ENCODE measurements around the gene ADAMTSL1.

The ADAMTSL1 gene

DNA sequence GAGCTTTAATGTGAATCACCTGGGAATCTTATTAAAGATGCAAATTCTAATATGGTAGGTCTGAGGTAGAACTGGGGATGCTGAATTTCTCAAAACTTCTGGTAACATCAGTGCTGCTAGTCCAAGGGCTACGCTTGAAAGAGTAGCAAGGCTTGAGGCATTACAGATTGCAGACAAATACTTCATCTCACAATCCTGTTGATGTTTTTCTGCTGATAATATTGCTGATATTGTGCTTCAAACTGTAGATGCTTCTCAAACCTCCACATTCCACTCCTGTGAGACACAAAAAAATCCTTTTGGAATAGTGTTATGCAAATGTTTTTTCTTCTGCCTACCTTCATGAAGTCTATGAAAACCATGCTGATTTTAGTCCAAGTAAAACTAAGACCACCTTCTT is 419.5 kb downstream of the ADAMTSL1 start:
- CTCF ChIA-PET = no interaction called here
- TF ChIP-seq CTBP1 (IDR thresholded peaks at IDR 0.05; ENCODE audit: borderline replicate concordance) = no peak
- TF ChIP-seq SUZ12 (IDR thresholded peaks at IDR 0.05) = no peak
- no peak for TF ChIP-seq LEF1 (IDR thresholded peaks at IDR 0.05; ENCODE audit: borderline replicate concordance)
- TF ChIP-seq FOXK2 (IDR thresholded peaks at IDR 0.05) = no peak
- TF ChIP-seq FOXM1 (IDR thresholded peaks at IDR 0.05; ENCODE audit: borderline replicate concordance) = no peak
- POLR2A ChIA-PET = no interaction called here
- DNase-seq (ENCODE audit: extremely low spot score) = no peak

DNA sequence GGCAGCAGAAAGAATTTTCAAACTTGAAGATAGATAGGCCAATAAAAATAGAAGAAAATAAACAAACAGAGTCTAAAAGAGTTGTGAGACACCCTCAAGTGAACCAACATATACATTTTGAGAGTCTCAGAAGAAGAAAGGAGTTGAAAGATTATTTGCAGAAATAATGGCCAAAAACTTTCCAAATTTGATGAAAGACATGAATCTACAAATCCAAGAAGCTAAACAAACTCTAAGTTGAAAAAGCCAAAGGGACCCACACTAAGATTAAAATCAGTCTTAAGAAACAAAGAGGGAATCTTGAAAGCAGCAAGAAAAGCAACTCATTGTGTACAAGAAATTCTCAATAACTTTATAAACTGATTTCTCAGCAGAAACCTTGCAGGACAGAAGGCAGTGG is 422.1 kb downstream of the ADAMTSL1 start:
- ChIA-PET CTCF (no interaction called here), POLR2A (no interaction called here)
- no peak for TF ChIP-seq ZNF384 (IDR thresholded peaks at IDR 0.05)
- TF ChIP-seq ELF4 (IDR thresholded peaks at IDR 0.05) = no peak
- TF ChIP-seq BHLHE40 (IDR thresholded peaks at IDR 0.05; ENCODE audit: borderline replicate concordance) = no peak
- no peak for TF ChIP-seq CTBP1 (IDR thresholded peaks at IDR 0.05; ENCODE audit: borderline replicate concordance)
- TF ChIP-seq HDGF (IDR thresholded peaks at IDR 0.05; ENCODE audit: borderline replicate concordance) = no peak
- no peak for TF ChIP-seq FOXK2 (IDR thresholded peaks at IDR 0.05)
- TF ChIP-seq FOXA1 (IDR thresholded peaks at IDR 0.05) = no peak
- no peak for TF ChIP-seq SP1 (IDR thresholded peaks at IDR 0.05)
- TF ChIP-seq TARDBP (IDR thresholded peaks at IDR 0.05) = no peak
- DNase-seq (ENCODE audit: extremely low spot score) = no peak

GRCh38 chr9:18896531-18897179 is 422.7 kb downstream of the ADAMTSL1 start:
- ChIA-PET CTCF (no interaction called here), POLR2A (no interaction called here)
- DNase-seq (ENCODE audit: extremely low spot score) = no peak
- TF ChIP-seq FOXM1 (IDR thresholded peaks at IDR 0.05; ENCODE audit: borderline replicate concordance) (no peak), ELF4 (IDR thresholded peaks at IDR 0.05) (no peak), HDGF (IDR thresholded peaks at IDR 0.05; ENCODE audit: borderline replicate concordance) (no peak), TARDBP (IDR thresholded peaks at IDR 0.05) (no peak), L3MBTL2 (conservative IDR thresholded peaks at IDR 0.05) (no peak), LEF1 (IDR thresholded peaks at IDR 0.05; ENCODE audit: borderline replicate concordance) (no peak), SUZ12 (IDR thresholded peaks at IDR 0.05) (no peak), CTBP1 (IDR thresholded peaks at IDR 0.05; ENCODE audit: borderline replicate concordance) (no peak), ZNF384 (IDR thresholded peaks at IDR 0.05) (no peak), FOXK2 (IDR thresholded peaks at IDR 0.05) (no peak), NFRKB (IDR thresholded peaks at IDR 0.05) (no peak), BHLHE40 (IDR thresholded peaks at IDR 0.05; ENCODE audit: borderline replicate concordance) (no peak)

GRCh38 chr9:18903450-18903849 is 429.5 kb downstream of the ADAMTSL1 start:
- CTCF ChIA-PET = no interaction called here

GRCh38 chr9:18905028-18905882 is 431.3 kb downstream of the ADAMTSL1 start:
- CTCF ChIA-PET = no interaction called here
- no peak for TF ChIP-seq FOXK2 (IDR thresholded peaks at IDR 0.05)
- TF ChIP-seq ARNT (IDR thresholded peaks at IDR 0.05) = no peak
- no peak for TF ChIP-seq SP1 (IDR thresholded peaks at IDR 0.05)
- TF ChIP-seq BHLHE40 (IDR thresholded peaks at IDR 0.05; ENCODE audit: borderline replicate concordance) = no peak
- no peak for TF ChIP-seq HDGF (IDR thresholded peaks at IDR 0.05; ENCODE audit: borderline replicate concordance)
- no peak for TF ChIP-seq NFRKB (IDR thresholded peaks at IDR 0.05)
- TF ChIP-seq ELF4 (IDR thresholded peaks at IDR 0.05) = no peak
- TF ChIP-seq FOXM1 (IDR thresholded peaks at IDR 0.05; ENCODE audit: borderline replicate concordance) = no peak
- no peak for TF ChIP-seq ZNF384 (IDR thresholded peaks at IDR 0.05)
- DNase-seq (ENCODE audit: extremely low spot score) = no peak
- POLR2A ChIA-PET = no interaction called here

More at GRCh38 chr9:18903450-18903849, 429.5 kb downstream of the ADAMTSL1 start:
- no peak for DNase-seq (ENCODE audit: extremely low spot score)
- POLR2A ChIA-PET = no interaction called here
- no peak for TF ChIP-seq PKNOX1 (IDR thresholded peaks at IDR 0.05)
- TF ChIP-seq SUZ12 (IDR thresholded peaks at IDR 0.05) = no peak
- TF ChIP-seq FOXM1 (IDR thresholded peaks at IDR 0.05; ENCODE audit: borderline replicate concordance) = no peak
- no peak for TF ChIP-seq ARNT (IDR thresholded peaks at IDR 0.05)

DNA sequence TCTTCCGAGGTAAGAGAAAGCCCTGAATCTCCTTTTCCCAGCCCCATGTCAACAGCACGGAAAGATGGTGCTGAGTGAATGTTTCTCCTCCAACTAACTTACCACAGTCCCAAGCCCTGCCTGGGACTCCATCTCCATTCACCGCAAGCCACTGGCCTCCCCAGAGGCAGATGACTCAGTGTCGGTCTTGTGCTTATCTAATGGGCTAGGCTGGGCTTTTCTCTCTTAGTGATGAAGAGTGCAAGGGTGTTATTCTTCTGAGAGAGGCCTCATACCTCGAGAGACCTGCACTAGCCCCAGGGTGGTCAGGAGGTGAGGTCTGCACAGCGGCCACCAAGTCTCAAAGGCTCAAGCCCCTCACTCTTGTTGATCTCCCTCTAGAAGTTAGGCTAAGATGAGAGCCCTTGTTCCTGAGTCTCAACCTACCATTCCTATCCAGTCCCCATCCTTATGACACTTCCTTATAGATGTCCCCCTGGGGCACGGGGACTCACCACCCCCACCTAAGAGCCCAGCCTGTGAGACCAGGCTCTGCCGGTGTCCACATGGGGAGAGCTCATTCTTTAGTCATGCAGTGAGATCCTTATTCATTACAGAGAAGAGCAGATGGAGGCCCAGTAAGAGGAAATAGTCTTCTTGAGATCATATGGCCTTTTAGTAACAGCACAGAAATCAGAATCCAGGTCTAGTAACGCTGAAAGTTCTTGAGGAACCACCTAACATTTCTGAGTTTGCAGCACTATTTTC is 432.1 kb downstream of the ADAMTSL1 start:
- CTCF ChIA-PET = no interaction called here

More for the DNA sequence above, 432.1 kb downstream of the ADAMTSL1 start:
- no peak for DNase-seq (ENCODE audit: extremely low spot score)
- POLR2A ChIA-PET = no interaction called here
- TF ChIP-seq ARNT (IDR thresholded peaks at IDR 0.05) (no peak), ZNF384 (IDR thresholded peaks at IDR 0.05) (no peak), FOXM1 (IDR thresholded peaks at IDR 0.05; ENCODE audit: borderline replicate concordance) (no peak), HDGF (IDR thresholded peaks at IDR 0.05; ENCODE audit: borderline replicate concordance) (no peak), NFRKB (IDR thresholded peaks at IDR 0.05) (no peak), TARDBP (IDR thresholded peaks at IDR 0.05) (no peak), ELF4 (IDR thresholded peaks at IDR 0.05) (no peak), PKNOX1 (IDR thresholded peaks at IDR 0.05) (no peak), BHLHE40 (IDR thresholded peaks at IDR 0.05; ENCODE audit: borderline replicate concordance) (no peak), FOXK2 (IDR thresholded peaks at IDR 0.05) (no peak), SP1 (IDR thresholded peaks at IDR 0.05) (no peak), L3MBTL2 (conservative IDR thresholded peaks at IDR 0.05) (no peak)

Measured in HEK293T (cell line).